Keratinocyte (primary cell): ENCODE data around the gene FAM135A.
"Not testable (repeated sequence)": the region's sequence is repeated elsewhere in the genome, so short reads cannot be mapped to it uniquely, and the experiment has no call there.

Experiments used
- CTCF ChIP-seq, 3 experiments: IDR thresholded peaks in 1 of 3; conservative IDR thresholded peaks in 1 of 3; optimal IDR thresholded peaks in 1 of 3; 2 replicates in 2 of 3; 3 replicates in 1 of 3; pipeline versions ENCODE3 to v1.5.1; 2011; ENCODE audit warnings: low read length in 3 of 3, mild to moderate bottlenecking in 3 of 3, moderate library complexity in 2 of 3, control low read depth in 1 of 3, inconsistent platforms in 1 of 3; ENCODE audit not compliant: insufficient read depth in 2 of 3; ENCODE audit errors: extremely low read depth in 1 of 3
- EZH2 ChIP-seq: IDR thresholded peaks from one replicate; pipeline ENCODE4 v1.6.1; 2012; ENCODE audit warnings: inconsistent platforms, mild to moderate bottlenecking, low read length, moderate library complexity

GRCh38 chr6:70453899-70454298 is 40.6 kb downstream of the FAM135A start:
- not testable (repeated sequence) for TF ChIP-seq CTCF (optimal IDR thresholded peaks at IDR 0.05 in 1 of 3, IDR thresholded peaks at IDR 0.05 in 1 of 3, conservative IDR thresholded peaks at IDR 0.05 in 1 of 3; ENCODE audit: extremely low read depth in 1 of 3, insufficient read depth in 2 of 3, low read length in 3 of 3); EZH2
